T-helper 17 cell (primary cell): ENCODE results near the gene CD6. TPM values are rescaled to one million over a fixed set of nuclear protein-coding genes. Genes with fewer than 3 reads are reported as not detected.

Experiments
- ATAC-seq: fragments of 150-1000 bp; cut with Tn5 transposase; 2 replicates; pipeline ENCODE4 v1.10.0; 2021; ENCODE audit warnings: mild to moderate bottlenecking, moderate library complexity
- DNase-seq, 3 donors: peaks; one replicate each; pipeline versions ENCODE4 v3.0.0 to v3.0.0-alpha.2; 2020 to 2021
- H3K9me3 ChIP-seq: one replicate; pipeline ENCODE4 v1.7.0; 2013; ENCODE audit warnings: low read length, mild to moderate bottlenecking; ENCODE audit not compliant: control insufficient read depth, poor library complexity, severe bottlenecking
- H3K27ac Mint-ChIP-seq: one replicate; pipeline ENCODE4 v1.8.0; 2022; ENCODE audit warnings: mild to moderate bottlenecking, moderate library complexity, mixed read lengths
- H3K27me3 Mint-ChIP-seq: one replicate; pipeline ENCODE4 v1.8.0; 2022; ENCODE audit warnings: mixed read lengths
- H3K36me3 Mint-ChIP-seq: one replicate; pipeline ENCODE4 v1.8.0; 2022; ENCODE audit warnings: low read depth, mixed read lengths
- H3K4me1 Mint-ChIP-seq: one replicate; pipeline ENCODE4 v1.8.0; 2022; ENCODE audit warnings: mild to moderate bottlenecking, mixed read lengths
- H3K4me3 Mint-ChIP-seq: one replicate; pipeline ENCODE4 v1.8.0; 2022; ENCODE audit warnings: mild to moderate bottlenecking, moderate library complexity, mixed read lengths
- total RNA-seq, 4 donors: library from RNA in 2 of 4; stranded (reverse) in 2 of 4; gene quantifications; one replicate each; pipeline ENCODE4 v1.2.3 and lab custom pipeline; 2022 to 2026

The CD6 gene
- total RNA-seq, 2 donors from 2014 or later, result 533 to 568 TPM

- Mint-ChIP-seq H3K27ac (peak overlapping the region; percentile 95), H3K4me1 (peaks cover 47% of the 10 kb centered on the region), H3K4me3 (no peak overlapping the region), H3K27me3 (no peaks in the 10 kb centered on the region), H3K36me3 (peaks cover 5% of the 10 kb centered on the region)
- ATAC-seq, result no peak
- no peak for DNase-seq
- no peaks in the 10 kb centered on the region for H3K9me3 ChIP-seq
Observed at GRCh38 chr11:61045271-61045670, 73.8 kb downstream of the CD6 start.

GRCh38 chr11:61046833-61047232 lies 75.4 kb downstream of the CD6 start:
- H3K9me3 ChIP-seq, result no peaks in the 10 kb centered on the region
- Mint-ChIP-seq H3K36me3 (peaks cover 5% of the 10 kb centered on the region), H3K27ac (peak overlapping the region; percentile 95), H3K27me3 (no peaks in the 10 kb centered on the region), H3K4me3 (no peak overlapping the region), H3K4me1 (peaks cover 37% of the 10 kb centered on the region)
- no peak for ATAC-seq
- DNase-seq, result no peak

- H3K36me3 Mint-ChIP-seq, result peaks cover 5% of the 10 kb centered on the region
- H3K27ac Mint-ChIP-seq, result peak overlapping the region; percentile 95
- H3K4me1 Mint-ChIP-seq, result peaks cover 28% of the 10 kb centered on the region
- no peaks in the 10 kb centered on the region for H3K9me3 ChIP-seq
- H3K27me3 Mint-ChIP-seq, result no peaks in the 10 kb centered on the region
- DNase-seq (no peak), ATAC-seq (peak; percentile 20)
- peak overlapping the region; percentile 84 for H3K4me3 Mint-ChIP-seq
Observed at GRCh38 chr11:61048368-61049062, 77.0 kb downstream of the CD6 start.

- ATAC-seq, result peak; percentile 70
- peak overlapping the region; percentile 95 for H3K27ac Mint-ChIP-seq
- DNase-seq, result no peak
- no peaks in the 10 kb centered on the region for H3K9me3 ChIP-seq
- H3K4me1 Mint-ChIP-seq, result peaks cover 32% of the 10 kb centered on the region
- peak overlapping the region; percentile 84 for H3K4me3 Mint-ChIP-seq
- H3K36me3 Mint-ChIP-seq, result peaks cover 5% of the 10 kb centered on the region
- H3K27me3 Mint-ChIP-seq, result no peaks in the 10 kb centered on the region
Observed at GRCh38 chr11:61049063-61049377, 77.5 kb downstream of the CD6 start.

- Mint-ChIP-seq H3K27ac (peak overlapping the region; percentile 95), H3K36me3 (peaks cover 5% of the 10 kb centered on the region), H3K4me3 (peak overlapping the region; percentile 33), H3K27me3 (no peaks in the 10 kb centered on the region), H3K4me1 (peaks cover 36% of the 10 kb centered on the region)
- DNase-seq, result no peak
- ATAC-seq, result no peak
- H3K9me3 ChIP-seq, result no peaks in the 10 kb centered on the region
Observed at GRCh38 chr11:61049859-61050258, 78.4 kb downstream of the CD6 start.

GRCh38 chr11:61052182-61052972 lies 80.9 kb downstream of the CD6 start:
- peaks cover 36% of the 10 kb centered on the region for H3K4me1 Mint-ChIP-seq
- ATAC-seq, result no peak
- H3K27ac Mint-ChIP-seq, result peak overlapping the region; percentile 84
- DNase-seq, result no peak
- H3K9me3 ChIP-seq, result no peaks in the 10 kb centered on the region
- no peaks in the 10 kb centered on the region for H3K27me3 Mint-ChIP-seq
- no peaks in the 10 kb centered on the region for H3K36me3 Mint-ChIP-seq
- peak overlapping the region; percentile 36 for H3K4me3 Mint-ChIP-seq

- Mint-ChIP-seq H3K27me3 (no peaks in the 10 kb centered on the region), H3K36me3 (no peaks in the 10 kb centered on the region), H3K4me1 (peaks cover 37% of the 10 kb centered on the region), H3K27ac (peak overlapping the region; percentile 84), H3K4me3 (peak overlapping the region; percentile 53)
- no peak for DNase-seq
- H3K9me3 ChIP-seq, result no peaks in the 10 kb centered on the region
- no peak for ATAC-seq
Observed at GRCh38 chr11:61053191-61053590, 81.7 kb downstream of the CD6 start.

GRCh38 chr11:61054513-61054912 lies 83.0 kb downstream of the CD6 start:
- no peaks in the 10 kb centered on the region for H3K36me3 Mint-ChIP-seq
- peak overlapping the region; percentile 91 for H3K27ac Mint-ChIP-seq
- no peaks in the 10 kb centered on the region for H3K27me3 Mint-ChIP-seq
- no peaks in the 10 kb centered on the region for H3K9me3 ChIP-seq
- peak overlapping the region; percentile 36 for H3K4me3 Mint-ChIP-seq
- H3K4me1 Mint-ChIP-seq, result peaks cover 35% of the 10 kb centered on the region
- ATAC-seq (peak; percentile 15), DNase-seq (no peak)

- H3K4me3 Mint-ChIP-seq, result peak overlapping the region; percentile 36
- H3K27me3 Mint-ChIP-seq, result no peaks in the 10 kb centered on the region
- H3K36me3 Mint-ChIP-seq, result no peaks in the 10 kb centered on the region
- peak; percentile 53 for ATAC-seq
- no peak for DNase-seq
- H3K4me1 Mint-ChIP-seq, result peaks cover 33% of the 10 kb centered on the region
- no peaks in the 10 kb centered on the region for H3K9me3 ChIP-seq
- peak overlapping the region; percentile 91 for H3K27ac Mint-ChIP-seq
Observed at GRCh38 chr11:61054927-61055562, 83.6 kb downstream of the CD6 start.

- ATAC-seq (no peak), DNase-seq (no peak)
- Mint-ChIP-seq H3K4me1 (peaks cover 36% of the 10 kb centered on the region), H3K27me3 (no peaks in the 10 kb centered on the region), H3K4me3 (no peak overlapping the region), H3K36me3 (no peaks in the 10 kb centered on the region), H3K27ac (peak overlapping the region; percentile 91)
- H3K9me3 ChIP-seq, result no peaks in the 10 kb centered on the region
Observed at GRCh38 chr11:61055776-61056175, 84.3 kb downstream of the CD6 start.

GRCh38 chr11:61056571-61056970 lies 85.1 kb downstream of the CD6 start:
- H3K9me3 ChIP-seq, result no peaks in the 10 kb centered on the region
- Mint-ChIP-seq H3K36me3 (no peaks in the 10 kb centered on the region), H3K4me1 (peaks cover 41% of the 10 kb centered on the region), H3K4me3 (no peak overlapping the region), H3K27ac (peak overlapping the region; percentile 91), H3K27me3 (no peaks in the 10 kb centered on the region)
- DNase-seq (no peak), ATAC-seq (no peak)

GRCh38 chr11:61056981-61057380 lies 85.5 kb downstream of the CD6 start:
- H3K27ac Mint-ChIP-seq, result peak overlapping the region; percentile 91
- no peaks in the 10 kb centered on the region for H3K36me3 Mint-ChIP-seq
- no peaks in the 10 kb centered on the region for H3K9me3 ChIP-seq
- H3K27me3 Mint-ChIP-seq, result no peaks in the 10 kb centered on the region
- peaks cover 46% of the 10 kb centered on the region for H3K4me1 Mint-ChIP-seq
- no peak overlapping the region for H3K4me3 Mint-ChIP-seq
- DNase-seq, result no peak
- ATAC-seq, result no peak

- no peaks in the 10 kb centered on the region for H3K27me3 Mint-ChIP-seq
- H3K27ac Mint-ChIP-seq, result peak overlapping the region; percentile 91
- DNase-seq (no peak), ATAC-seq (no peak)
- H3K36me3 Mint-ChIP-seq, result no peaks in the 10 kb centered on the region
- H3K4me3 Mint-ChIP-seq, result peak overlapping the region; percentile 58
- H3K4me1 Mint-ChIP-seq, result peaks cover 50% of the 10 kb centered on the region
- no peaks in the 10 kb centered on the region for H3K9me3 ChIP-seq
Observed at GRCh38 chr11:61057615-61058014, 86.1 kb downstream of the CD6 start.
